NCI-H146 treated with DMSO at 0.1 percent for 48 hours (cell line): ENCODE data around the gene GPR4.
"Not testable (repeated sequence)": the region's sequence is repeated elsewhere in the genome, so short reads cannot be mapped to it uniquely, and the experiment has no call there.

Source experiments
- DNase-seq: peaks from one replicate; lab custom pipeline; 2025; ENCODE audit not compliant: unreplicated experiment; lab: John Stamatoyannopoulos, UW

Gene GPR4

GRCh38 chr19:45623984-45624383 is 22.0 kb upstream of the GPR4 start:
- DNase-seq: no peak

GRCh38 chr19:45621976-45622503 is 20.0 kb upstream of the GPR4 start:
- no peak for DNase-seq

GRCh38 chr19:45621389-45621788 is 19.4 kb upstream of the GPR4 start:
- no peak for DNase-seq

- no peak for DNase-seq
Measured at GRCh38 chr19:45616704-45617017, 14.6 kb upstream of the GPR4 start.

- peak; percentile 21 for DNase-seq
Measured at GRCh38 chr19:45615795-45616703, 14.0 kb upstream of the GPR4 start.

- DNase-seq: not testable (repeated sequence)
Measured at GRCh38 chr19:45615056-45615455, 13.0 kb upstream of the GPR4 start.

GRCh38 chr19:45613926-45614725 is 12.1 kb upstream of the GPR4 start:
- no peak for DNase-seq

- no peak for DNase-seq
Measured at GRCh38 chr19:45608948-45609347, 6.9 kb upstream of the GPR4 start.

- DNase-seq: peak; percentile 10
Measured at GRCh38 chr19:45607071-45608029, 5.3 kb upstream of the GPR4 start.

- no peak for DNase-seq
Measured at GRCh38 chr19:45601115-45601514, 897 bp downstream of the GPR4 start.

- DNase-seq: no peak
Measured at GRCh38 chr19:45600340-45600885, 1.6 kb downstream of the GPR4 start.

- no peak for DNase-seq
Measured at GRCh38 chr19:45599286-45599685, 2.7 kb downstream of the GPR4 start.

GRCh38 chr19:45598267-45599001 is 3.6 kb downstream of the GPR4 start:
- no peak for DNase-seq

- DNase-seq: no peak
Measured at GRCh38 chr19:45597425-45598111, 4.4 kb downstream of the GPR4 start.

GRCh38 chr19:45595814-45596213 is 6.2 kb downstream of the GPR4 start:
- no peak for DNase-seq

GRCh38 chr19:45593520-45593919 is 8.5 kb downstream of the GPR4 start:
- DNase-seq: no peak

- no peak for DNase-seq
Measured at GRCh38 chr19:45592366-45592765, 9.6 kb downstream of the GPR4 start.

GRCh38 chr19:45591638-45592005 is 10.4 kb downstream of the GPR4 start:
- DNase-seq: no peak

- DNase-seq: peak; percentile 49
Measured at GRCh38 chr19:45591004-45591637, 10.9 kb downstream of the GPR4 start.
